Activated gamma-delta T cell treated with Interleukin-2 at 50 U/mL for 16 hours (primary cell): ENCODE results near the gene TEX19.
"Not testable (repeated sequence)": the region's sequence is repeated elsewhere in the genome, so short reads cannot be mapped to it uniquely, and the experiment has no call there.

Experiments
- DNase-seq: peaks from one replicate; pipeline ENCODE4 v3.0.0-alpha.2; 2020

The TEX19 gene

GRCh38 chr17:82380860-82381702, 22.0 kb downstream of the TEX19 start:
- no peak for DNase-seq

- DNase-seq = not testable (repeated sequence)
Observed at GRCh38 chr17:82381703-82382009, 22.6 kb downstream of the TEX19 start.

- DNase-seq = not testable (repeated sequence)
Observed at GRCh38 chr17:82382220-82382932, 23.3 kb downstream of the TEX19 start.

GRCh38 chr17:82382933-82383255, 23.8 kb downstream of the TEX19 start:
- DNase-seq = no peak

- DNase-seq = no peak
Observed at GRCh38 chr17:82383411-82383810, 24.4 kb downstream of the TEX19 start.

- DNase-seq = no peak
Observed at GRCh38 chr17:82384051-82384729, 25.1 kb downstream of the TEX19 start.

- no peak for DNase-seq
Observed at GRCh38 chr17:82384730-82385481, 25.9 kb downstream of the TEX19 start.

- no peak for DNase-seq
Observed at GRCh38 chr17:82385559-82386254, 26.7 kb downstream of the TEX19 start.

GRCh38 chr17:82386255-82386831, 27.3 kb downstream of the TEX19 start:
- DNase-seq = no peak

GRCh38 chr17:82386881-82387704, 28.0 kb downstream of the TEX19 start:
- DNase-seq = no peak

GRCh38 chr17:82387705-82388106, 28.7 kb downstream of the TEX19 start:
- DNase-seq = no peak

- no peak for DNase-seq
Observed at GRCh38 chr17:82388223-82388921, 29.3 kb downstream of the TEX19 start.

- DNase-seq = no peak
Observed at GRCh38 chr17:82388922-82389283, 29.9 kb downstream of the TEX19 start.

GRCh38 chr17:82389379-82389778, 30.3 kb downstream of the TEX19 start:
- DNase-seq = no peak

- no peak for DNase-seq
Observed at GRCh38 chr17:82390015-82390859, 31.2 kb downstream of the TEX19 start.

- DNase-seq = no peak
Observed at GRCh38 chr17:82390860-82391435, 31.9 kb downstream of the TEX19 start.

- DNase-seq = no peak
Observed at GRCh38 chr17:82391496-82392066, 32.5 kb downstream of the TEX19 start.

- no peak for DNase-seq
Observed at GRCh38 chr17:82392209-82392920, 33.3 kb downstream of the TEX19 start.
